Activated T-helper 9 cell treated with anti-CD3 and anti-CD28 coated beads, Interleukin-2, amount 50 U/mL, for 16 hours (primary cell): ENCODE measurements around the gene GOLGA2.

Experiments
- DNase-seq: peaks from one replicate; pipeline ENCODE4 v3.0.0-alpha.2; 2020; ENCODE audit warnings: low read depth

GOLGA2 gene

GRCh38 chr9:128254855-128255759 is 20.7 kb downstream of the GOLGA2 start:
- peak; percentile 38 for DNase-seq

GRCh38 chr9:128254362-128254761 is 21.4 kb downstream of the GOLGA2 start:
- no peak for DNase-seq

- no peak for DNase-seq
These were observed 21.8 kb downstream of the GOLGA2 start for GRCh38 chr9:128253991-128254346.

- DNase-seq = no peak
These were observed 22.4 kb downstream of the GOLGA2 start for GRCh38 chr9:128253140-128253990.

- DNase-seq = no peak
These were observed 23.3 kb downstream of the GOLGA2 start for GRCh38 chr9:128252317-128253139.

GRCh38 chr9:128251732-128252100 is 24.1 kb downstream of the GOLGA2 start:
- DNase-seq = no peak

- no peak for DNase-seq
These were observed 24.7 kb downstream of the GOLGA2 start for GRCh38 chr9:128250839-128251731.

- peak; percentile 97 for DNase-seq
These were observed 25.6 kb downstream of the GOLGA2 start for GRCh38 chr9:128249908-128250838.

- no peak for DNase-seq
These were observed 26.3 kb downstream of the GOLGA2 start for GRCh38 chr9:128249558-128249907.

GRCh38 chr9:128247226-128247803 is 28.5 kb downstream of the GOLGA2 start:
- DNase-seq = no peak

GRCh38 chr9:128246471-128246870 is 29.3 kb downstream of the GOLGA2 start:
- no peak for DNase-seq

GRCh38 chr9:128245421-128246151 is 30.2 kb downstream of the GOLGA2 start:
- DNase-seq = no peak

- no peak for DNase-seq
These were observed 31.0 kb downstream of the GOLGA2 start for GRCh38 chr9:128244837-128245231.

- DNase-seq = no peak
These were observed 31.5 kb downstream of the GOLGA2 start for GRCh38 chr9:128244091-128244836.

GRCh38 chr9:128243215-128244018 is 32.4 kb downstream of the GOLGA2 start:
- DNase-seq = no peak

- no peak for DNase-seq
These were observed 33.0 kb downstream of the GOLGA2 start for GRCh38 chr9:128242828-128243214.

- DNase-seq = no peak
These were observed 33.7 kb downstream of the GOLGA2 start for GRCh38 chr9:128242124-128242523.
